MG63 (cell line): ENCODE measurements around the gene CRTC1. TPM values are rescaled to one million over a fixed set of nuclear protein-coding genes. Genes with fewer than 3 reads are reported as not detected.
"Not testable (repeated sequence)": the region's sequence is repeated elsewhere in the genome, so short reads cannot be mapped to it uniquely, and the experiment has no call there.

ENCODE experiments used
- DNase-seq: peaks from one replicate; pipeline ENCODE4 v3.0.0-alpha.2; 2020
- H3K27me3 ChIP-seq: fragments of 250-450 bp; sonication (Bioruptor Pico); 2 replicates; pipeline ENCODE4 v1.5.1; 2020; ENCODE audit warnings: mild to moderate bottlenecking, moderate library complexity
- H3K36me3 ChIP-seq: fragments of 250-450 bp; sonication (Bioruptor Pico); 2 replicates; pipeline ENCODE4 v1.5.1; 2020; ENCODE audit warnings: mild to moderate bottlenecking, moderate library complexity
- H3K4me3 ChIP-seq: fragments of 250-450 bp; sonication (Bioruptor Pico); 2 replicates; pipeline ENCODE4 v1.5.1; 2020; ENCODE audit warnings: mild to moderate bottlenecking, moderate library complexity
- H3K9me3 ChIP-seq: fragments of 250-450 bp; sonication (Bioruptor Pico); 2 replicates; pipeline ENCODE4 v1.5.1; 2020; ENCODE audit warnings: mild to moderate bottlenecking, moderate library complexity
- total RNA-seq: library from RNA; depleted of rRNA; stranded (reverse); fragments of >200 nt; shearing (Covaris generic); gene quantifications from 2 replicates; pipeline ENCODE4 v1.2.3, GENCODE V29; 2014; ENCODE audit warnings: low replicate concordance

Gene CRTC1
- total RNA-seq, 1 experiment from 2014 or later = 3.6 TPM

DNA sequence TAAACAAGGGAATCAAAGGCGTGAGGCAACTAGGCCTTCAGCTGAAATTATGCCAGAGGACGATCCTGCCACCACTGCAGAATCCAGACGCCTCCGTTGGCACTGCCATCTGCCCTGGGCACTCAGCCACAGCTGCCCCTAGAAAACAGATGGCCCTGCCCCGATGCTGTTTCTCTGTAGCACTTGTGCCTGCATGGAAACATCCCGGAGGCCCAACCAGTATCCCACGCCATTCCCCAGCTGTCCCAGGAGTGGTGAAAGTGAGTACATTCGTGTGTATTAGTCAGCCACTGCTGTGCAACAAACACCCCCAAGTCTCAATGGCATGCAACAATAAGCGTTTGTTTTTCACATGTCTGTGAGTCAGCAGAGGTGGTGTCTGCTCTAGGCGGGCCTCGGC lies 8.9 kb upstream of the CRTC1 start:
- Histone ChIP-seq H3K9me3 (no peaks in the 10 kb centered on the region), H3K27me3 (no peaks in the 10 kb centered on the region), H3K36me3 (0 out of 2 replicates have a peak, but pooled peaks cover 7% of the 10 kb centered on the region), H3K4me3 (no peak overlapping the region)
- DNase-seq = no peak

DNA sequence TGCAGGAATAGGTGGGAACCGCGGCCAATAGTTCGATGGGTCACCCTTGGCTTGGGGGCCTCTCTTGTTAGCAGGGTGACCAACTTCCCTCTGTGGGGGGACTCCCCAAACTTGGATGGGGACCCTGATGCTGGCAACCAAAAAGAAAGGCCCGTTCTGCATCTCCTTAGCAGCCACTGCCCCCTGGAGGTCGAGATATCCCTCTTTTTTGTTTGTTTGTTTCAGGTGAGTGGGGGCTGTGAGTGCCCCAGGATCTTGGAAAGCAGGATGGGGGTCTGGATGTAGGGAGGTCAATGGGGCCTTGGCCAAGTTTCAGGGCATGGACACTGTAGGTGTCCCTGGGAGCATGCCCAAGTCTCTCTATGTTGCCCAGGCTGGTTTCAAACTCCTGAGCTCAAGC lies 7.7 kb upstream of the CRTC1 start:
- 0 out of 2 replicates have a peak, but pooled peaks cover 1% of the 10 kb centered on the region for H3K36me3 ChIP-seq
- no peaks in the 10 kb centered on the region for H3K27me3 ChIP-seq
- H3K4me3 ChIP-seq = no peak overlapping the region
- H3K9me3 ChIP-seq = no peaks in the 10 kb centered on the region
- no peak for DNase-seq

DNA sequence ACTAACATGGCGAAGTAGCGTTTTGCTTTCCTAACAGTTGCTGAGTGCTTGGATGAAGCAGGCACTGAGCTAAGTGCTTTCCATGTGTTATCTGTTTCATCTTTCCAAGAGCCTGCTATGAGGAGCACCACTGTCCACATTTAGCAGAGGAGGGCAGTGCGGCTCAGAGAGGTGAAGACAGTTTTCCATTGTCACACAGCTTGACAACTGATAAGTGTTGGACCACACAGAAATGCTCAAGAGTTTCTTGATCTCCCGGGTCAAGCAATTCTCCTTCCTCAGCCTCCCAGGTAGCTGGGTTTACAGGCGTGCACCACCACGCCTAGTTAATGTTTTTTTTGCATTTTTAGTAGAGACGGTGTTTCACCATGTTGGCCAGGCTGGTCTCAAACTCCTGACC lies 6.8 kb upstream of the CRTC1 start:
- H3K9me3 ChIP-seq = no peaks in the 10 kb centered on the region
- no peak for DNase-seq
- H3K4me3 ChIP-seq = no peak overlapping the region
- no peaks in the 10 kb centered on the region for H3K36me3 ChIP-seq
- H3K27me3 ChIP-seq = no peaks in the 10 kb centered on the region

DNA sequence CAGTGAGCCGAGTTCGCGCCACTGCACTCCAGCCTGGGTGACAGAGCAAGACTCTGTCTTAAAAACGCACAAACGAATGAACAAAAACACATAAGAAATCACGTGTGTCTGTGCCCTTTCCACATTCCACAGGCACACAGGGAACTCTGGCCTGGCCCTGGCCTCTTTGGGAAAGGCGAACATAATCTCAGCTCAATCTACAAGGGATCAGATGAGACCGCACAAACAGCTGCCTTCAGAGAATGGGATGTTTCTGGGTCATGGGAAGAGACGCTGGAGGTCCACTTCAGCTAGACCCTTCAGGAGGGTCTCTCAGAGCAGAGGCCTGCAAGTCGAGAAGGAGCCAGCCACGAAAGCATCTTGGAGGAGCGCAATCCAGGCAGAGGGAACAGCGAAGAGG lies 6.3 kb upstream of the CRTC1 start:
- no peak for DNase-seq
- no peaks in the 10 kb centered on the region for H3K9me3 ChIP-seq

DNA sequence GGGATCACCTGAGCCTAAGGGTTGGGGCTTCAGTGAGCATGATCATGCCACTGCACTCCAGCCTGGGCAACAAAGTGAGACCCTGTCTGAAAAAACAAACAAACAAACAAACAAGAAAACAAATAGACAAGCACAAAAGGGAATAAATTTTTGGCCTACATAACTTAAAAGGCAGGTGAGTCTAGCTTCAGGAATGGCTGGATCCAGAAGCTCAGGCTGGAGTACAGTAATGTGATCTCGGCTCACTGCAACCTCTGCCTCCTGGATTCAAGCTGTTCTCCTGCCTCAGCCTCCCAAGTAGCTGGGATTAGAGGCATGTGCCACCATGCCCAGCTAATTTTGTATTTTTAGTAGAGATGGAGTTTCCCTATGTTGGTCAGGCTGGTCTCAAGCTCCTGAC lies 3.3 kb upstream of the CRTC1 start:
- not testable (repeated sequence) for H3K9me3 ChIP-seq, H3K4me3 ChIP-seq, H3K36me3 ChIP-seq, DNase-seq, H3K27me3 ChIP-seq

More for the DNA sequence above, 6.3 kb upstream of the CRTC1 start:
- no peaks in the 10 kb centered on the region for H3K36me3 ChIP-seq
- no peak overlapping the region for H3K4me3 ChIP-seq
- H3K27me3 ChIP-seq = no peaks in the 10 kb centered on the region

DNA sequence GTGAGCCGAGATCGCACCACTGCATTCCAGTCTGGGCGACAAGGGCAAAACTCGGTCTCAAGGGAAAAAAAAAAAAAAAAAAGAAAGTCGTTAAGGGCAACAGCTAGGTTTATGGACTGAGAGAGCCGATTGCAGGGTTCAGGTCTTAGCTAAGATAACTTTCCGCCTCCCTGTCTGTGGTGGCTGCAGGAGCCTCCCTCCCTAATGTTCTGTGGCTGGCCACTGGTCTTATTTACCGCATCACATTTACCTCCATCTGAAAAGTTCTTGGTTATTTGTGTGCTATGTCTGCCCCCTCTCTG lies 722 bp upstream of the CRTC1 start:
- DNase-seq = no peak
- no peaks in the 10 kb centered on the region for H3K9me3 ChIP-seq
- H3K36me3 ChIP-seq = peaks cover 4% of the 10 kb centered on the region; the same call in 1 of the 2 replicates

DNA sequence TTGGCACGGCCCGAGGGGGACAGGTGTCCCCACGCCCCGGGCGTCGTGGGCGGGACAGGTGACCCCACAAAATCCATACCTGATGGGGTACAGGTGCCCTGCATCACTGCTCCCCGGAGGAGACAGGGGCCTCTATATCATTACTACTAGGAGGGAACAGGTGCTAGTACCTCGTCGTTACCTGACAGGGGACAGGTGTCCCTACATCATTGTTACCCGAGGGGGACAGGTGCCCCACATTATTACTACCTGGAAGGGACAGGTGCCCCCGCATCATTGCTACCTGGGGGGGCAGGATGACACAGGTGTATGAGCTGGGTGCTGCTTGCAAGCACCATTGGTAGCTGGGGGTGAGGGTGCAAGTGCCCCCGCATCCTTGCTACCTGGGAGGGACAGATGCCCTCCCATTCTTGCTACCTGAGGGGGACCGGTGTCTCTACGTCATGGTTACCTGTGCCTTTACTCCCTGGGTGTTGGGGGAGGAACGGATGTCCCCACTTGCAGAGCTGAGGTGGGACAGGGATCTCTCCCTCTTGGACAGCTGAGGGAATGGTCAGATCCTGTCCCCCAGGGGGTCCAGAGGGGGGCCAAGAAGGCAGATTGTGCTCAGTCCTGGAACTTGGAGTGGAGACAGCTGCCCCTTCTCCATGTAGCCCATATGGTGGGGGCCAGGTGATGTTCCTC lies 620 bp downstream of the CRTC1 start:
- peak overlapping the region; percentile 71 for H3K4me3 ChIP-seq
- no peak for DNase-seq
- no peaks in the 10 kb centered on the region for H3K9me3 ChIP-seq
- H3K36me3 ChIP-seq = peaks cover 4% of the 10 kb centered on the region; the same call in 1 of the 2 replicates
- no peaks in the 10 kb centered on the region for H3K27me3 ChIP-seq

More for the DNA sequence above, 722 bp upstream of the CRTC1 start:
- Histone ChIP-seq H3K27me3 (no peaks in the 10 kb centered on the region), H3K4me3 (peak overlapping the region; percentile 71)

DNA sequence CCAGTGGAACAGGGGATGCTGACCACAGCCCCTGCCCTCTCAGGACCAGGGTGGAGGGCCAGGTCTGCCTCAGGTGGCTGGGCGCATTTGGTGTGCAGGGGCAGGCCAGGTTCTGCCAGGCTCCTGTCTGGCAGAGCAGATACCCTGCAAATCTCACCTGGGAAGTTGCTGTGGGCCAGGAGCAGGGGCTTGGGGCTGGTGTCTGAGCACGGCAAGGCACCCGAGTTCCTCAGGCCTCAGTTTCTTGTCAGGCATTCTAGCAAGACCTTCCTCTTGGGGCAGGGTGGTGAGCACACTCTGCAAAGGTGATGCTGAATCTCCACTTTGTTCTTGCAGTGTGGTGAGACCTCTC lies 1.1 kb downstream of the CRTC1 start:
- DNase-seq = no peak
- H3K36me3 ChIP-seq = peaks cover 4% of the 10 kb centered on the region; the same call in 1 of the 2 replicates
- no peaks in the 10 kb centered on the region for H3K27me3 ChIP-seq
- peak overlapping the region; percentile 71 for H3K4me3 ChIP-seq
- H3K9me3 ChIP-seq = no peaks in the 10 kb centered on the region

DNA sequence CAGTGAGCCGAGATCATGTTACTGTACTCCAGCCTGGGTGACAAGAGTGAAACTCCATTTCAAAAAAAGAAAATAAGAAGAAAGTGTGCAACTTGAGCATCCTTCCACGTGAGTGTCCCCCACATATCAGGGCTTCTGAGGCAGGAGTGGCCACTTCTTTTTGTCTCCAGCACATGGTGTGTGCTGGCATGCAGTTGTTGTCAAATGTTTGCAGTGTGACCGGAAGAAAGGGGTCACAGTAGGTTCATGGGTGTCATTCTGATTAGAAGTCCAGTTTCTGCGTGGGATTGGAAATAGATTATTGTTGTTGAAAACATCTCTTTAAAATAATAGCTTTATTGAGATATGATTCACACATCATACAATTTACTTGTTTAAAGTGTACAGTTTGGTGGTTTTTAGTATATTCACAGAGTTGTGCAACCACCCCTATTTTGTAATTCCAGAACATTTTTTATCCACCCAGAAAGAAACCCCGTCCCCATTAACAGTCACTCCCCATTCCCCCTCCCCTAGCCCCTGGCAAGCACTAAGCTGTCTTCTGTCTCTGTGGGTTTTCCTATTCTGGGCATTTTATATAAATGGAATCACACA lies 2.2 kb downstream of the CRTC1 start:
- Histone ChIP-seq H3K27me3 (no peaks in the 10 kb centered on the region), H3K9me3 (no peaks in the 10 kb centered on the region), H3K36me3 (peaks cover 4% of the 10 kb centered on the region; the same call in 1 of the 2 replicates), H3K4me3 (no peak overlapping the region)
- no peak for DNase-seq

DNA sequence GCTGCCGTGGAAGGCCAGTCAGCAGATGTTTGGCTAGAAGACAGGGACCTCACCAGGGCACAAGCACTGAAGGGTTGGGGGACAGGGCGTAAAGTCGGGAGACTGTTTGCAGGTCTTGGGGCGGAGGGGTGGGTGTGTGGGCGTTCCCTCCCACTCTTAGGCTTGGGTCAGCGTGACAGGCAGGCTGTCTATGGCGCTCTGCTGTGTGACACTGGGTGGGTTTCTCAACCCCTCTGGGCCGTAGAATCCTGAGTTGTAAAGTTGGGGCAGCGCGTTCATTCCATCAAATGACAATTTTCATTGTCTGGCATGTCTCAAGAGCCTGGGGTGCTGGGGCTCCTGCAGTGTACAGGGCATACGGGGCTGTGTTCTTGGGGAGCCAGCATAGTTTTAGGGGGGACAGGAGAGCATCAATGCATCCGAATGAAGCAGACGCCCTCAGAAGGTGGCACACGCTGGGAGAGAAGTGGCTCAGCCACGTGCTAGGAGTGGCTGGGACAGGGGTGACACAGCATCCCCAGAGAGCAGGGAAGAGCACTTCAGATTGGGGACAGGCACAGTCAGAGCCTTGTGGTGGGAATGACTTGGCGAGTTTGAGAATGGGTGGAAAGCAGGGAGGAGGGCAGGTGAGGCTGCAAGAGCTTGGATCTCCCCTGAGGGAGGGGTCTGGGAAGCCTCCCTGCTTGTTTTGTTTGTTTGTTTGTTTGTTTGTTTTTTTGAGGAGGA lies 4.4 kb downstream of the CRTC1 start:
- no peaks in the 10 kb centered on the region for H3K9me3 ChIP-seq
- no peak for DNase-seq
- H3K4me3 ChIP-seq = no peak overlapping the region
- peaks cover 4% of the 10 kb centered on the region; the same call in 1 of the 2 replicates for H3K36me3 ChIP-seq
- H3K27me3 ChIP-seq = no peaks in the 10 kb centered on the region

DNA sequence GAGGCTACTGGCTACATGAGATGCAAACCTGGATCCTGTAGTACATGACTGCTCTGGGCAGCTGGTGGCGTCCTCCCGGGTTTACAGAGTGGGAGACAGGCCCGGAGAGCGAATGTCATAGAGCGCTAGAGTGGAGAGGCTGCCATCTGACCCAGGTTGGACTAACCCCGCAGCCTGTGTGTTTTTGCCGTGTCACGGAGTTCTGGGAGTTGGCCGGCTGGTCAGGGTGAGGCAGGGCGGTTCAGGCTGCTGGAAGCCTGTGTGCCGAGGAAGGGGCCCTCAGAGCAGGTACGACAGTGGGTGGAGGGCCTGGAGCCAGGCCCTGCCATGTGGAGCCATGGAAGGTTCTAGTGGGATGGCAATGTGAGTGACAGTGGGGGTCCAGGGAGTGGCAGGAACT lies 12.5 kb downstream of the CRTC1 start:
- no peak for DNase-seq
- Histone ChIP-seq H3K9me3 (no peaks in the 10 kb centered on the region), H3K27me3 (no peaks in the 10 kb centered on the region), H3K4me3 (no peak overlapping the region), H3K36me3 (no peaks in the 10 kb centered on the region)

DNA sequence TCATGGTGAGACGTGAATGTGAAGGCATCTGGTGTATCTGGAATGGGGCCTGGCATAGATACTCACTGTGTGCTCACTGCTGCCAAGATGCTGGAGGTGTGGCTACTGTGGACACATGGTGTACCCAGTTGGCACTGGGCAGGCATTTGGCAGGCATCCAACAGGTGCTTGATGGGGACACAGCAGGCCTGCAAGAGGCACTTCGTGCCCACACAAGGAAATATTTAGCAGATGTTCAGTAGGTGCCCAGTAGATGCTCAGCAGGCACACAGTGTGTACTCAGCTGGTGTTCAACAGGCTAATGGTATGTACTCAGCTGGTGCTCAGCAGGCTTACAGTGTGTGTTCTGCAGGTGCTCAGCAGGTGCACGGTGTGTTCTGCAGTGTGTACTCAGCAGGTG lies 14.2 kb downstream of the CRTC1 start:
- Histone ChIP-seq H3K36me3 (no peaks in the 10 kb centered on the region), H3K9me3 (no peaks in the 10 kb centered on the region), H3K4me3 (no peak overlapping the region), H3K27me3 (no peaks in the 10 kb centered on the region)
- DNase-seq = no peak

DNA sequence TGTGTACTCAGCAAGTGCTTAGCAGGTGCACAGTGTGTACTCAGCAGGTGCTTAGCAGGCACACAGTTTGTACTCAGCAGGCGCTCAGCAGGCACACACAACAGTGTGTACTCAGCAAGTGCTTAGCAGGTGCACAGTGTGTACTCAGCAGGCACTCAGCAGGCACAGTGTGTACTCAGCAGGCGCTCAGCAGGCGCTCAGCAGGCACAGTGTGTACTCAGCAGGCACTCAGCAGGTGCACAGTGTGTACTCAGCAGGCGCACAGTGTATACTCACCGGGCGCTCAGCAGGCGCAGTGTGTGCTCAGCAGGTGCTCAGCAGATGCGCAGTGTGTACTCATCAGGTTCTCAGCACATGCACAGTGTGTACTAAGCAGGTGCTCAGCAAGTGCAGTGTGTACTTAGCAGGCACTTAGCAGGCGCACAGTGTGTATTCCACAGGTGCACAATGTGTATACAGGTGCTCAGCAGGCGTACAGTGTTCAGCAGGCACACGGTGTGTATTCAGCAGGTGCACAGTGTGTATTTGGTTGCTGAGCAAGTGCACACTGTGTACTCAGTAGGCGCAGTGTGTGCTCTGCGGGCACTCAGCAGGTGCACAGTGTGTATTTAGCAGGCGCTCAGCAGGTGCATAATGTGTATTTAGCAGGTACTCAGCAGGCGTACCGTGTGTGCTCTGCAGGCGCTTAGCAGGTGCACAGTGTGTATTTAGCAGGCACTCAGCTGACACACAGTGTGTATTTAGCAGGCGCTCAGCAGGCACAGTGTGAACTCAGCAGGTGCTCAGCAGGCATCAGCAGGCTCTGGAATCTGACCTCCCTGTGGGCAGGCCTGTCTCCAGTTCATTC lies 15.1 kb downstream of the CRTC1 start:
- DNase-seq = no peak
- Histone ChIP-seq H3K4me3 (no peak overlapping the region), H3K9me3 (no peaks in the 10 kb centered on the region), H3K27me3 (no peaks in the 10 kb centered on the region), H3K36me3 (no peaks in the 10 kb centered on the region)

DNA sequence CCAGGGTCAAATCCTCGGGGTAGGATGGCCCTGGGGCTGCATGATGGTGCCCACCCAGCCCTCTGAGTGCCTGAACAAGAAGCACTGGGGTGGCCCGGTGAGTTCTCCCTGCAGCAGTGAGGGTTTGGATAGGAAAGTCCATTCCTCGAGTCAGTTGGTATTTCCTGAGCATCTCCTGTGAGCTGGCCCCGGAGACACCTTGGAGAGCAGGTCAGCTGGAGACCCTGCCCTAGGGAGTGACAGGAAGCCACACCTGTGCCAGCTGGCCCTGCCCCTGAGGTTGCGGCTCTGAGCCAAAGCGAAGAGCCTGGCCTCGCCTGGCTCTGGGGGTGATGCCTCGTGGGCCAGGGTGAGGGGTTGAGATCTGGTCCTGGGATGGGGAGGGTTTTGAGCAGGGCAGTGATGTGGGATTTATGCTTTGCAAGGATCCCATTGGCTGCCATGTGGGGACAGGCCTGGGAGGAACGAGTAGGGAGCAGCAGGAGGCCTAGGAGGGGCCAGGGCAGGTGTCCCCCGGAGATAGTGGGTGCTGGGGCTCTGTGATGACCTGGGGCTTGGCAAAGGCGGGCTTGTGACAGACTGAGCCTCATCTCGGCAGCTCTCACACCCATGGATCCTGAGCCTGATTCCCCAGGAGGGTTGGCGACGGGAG lies 16.0 kb downstream of the CRTC1 start:
- DNase-seq = no peak
- no peaks in the 10 kb centered on the region for H3K9me3 ChIP-seq
- H3K36me3 ChIP-seq = no peaks in the 10 kb centered on the region
- no peak overlapping the region for H3K4me3 ChIP-seq
- H3K27me3 ChIP-seq = no peaks in the 10 kb centered on the region

DNA sequence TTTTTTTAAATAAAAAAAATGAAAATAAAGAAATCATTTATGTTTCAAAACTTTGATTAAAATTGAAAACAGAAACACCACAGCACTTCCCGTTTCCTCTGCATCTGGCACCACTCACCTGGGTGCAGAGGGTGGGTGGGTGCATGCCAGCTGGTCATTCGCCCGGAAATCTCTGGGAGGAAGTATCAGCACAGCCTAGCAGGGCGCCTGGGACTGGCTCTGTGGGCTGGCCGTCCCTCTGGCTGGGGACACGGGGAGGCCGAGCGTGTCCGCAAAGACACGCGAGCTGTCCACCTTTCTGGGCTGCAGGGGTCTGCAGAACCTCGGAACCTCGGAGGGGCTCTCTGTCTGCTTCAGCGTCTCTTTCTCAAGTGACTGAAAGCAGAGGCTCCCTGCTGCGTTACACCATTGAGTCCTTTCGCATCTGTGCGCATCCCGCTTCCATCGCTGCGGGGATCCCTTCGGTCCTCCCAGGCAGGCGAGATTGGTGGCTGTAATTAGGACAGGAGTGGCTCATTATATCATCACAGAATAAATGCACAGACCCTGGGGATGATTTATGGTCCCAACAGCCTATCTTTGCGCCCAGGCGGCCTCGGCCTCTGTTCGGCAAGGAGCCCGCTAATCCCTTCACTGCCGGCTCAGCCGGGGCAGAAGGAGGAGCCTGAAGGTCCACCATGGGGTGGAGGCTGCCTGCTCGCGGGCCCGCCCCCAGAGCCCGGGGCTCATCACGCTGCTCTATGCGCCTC lies 17.2 kb downstream of the CRTC1 start:
- Histone ChIP-seq H3K27me3 (no peaks in the 10 kb centered on the region), H3K4me3 (no peak overlapping the region), H3K9me3 (no peaks in the 10 kb centered on the region), H3K36me3 (no peaks in the 10 kb centered on the region)
- peak; percentile 50 for DNase-seq

DNA sequence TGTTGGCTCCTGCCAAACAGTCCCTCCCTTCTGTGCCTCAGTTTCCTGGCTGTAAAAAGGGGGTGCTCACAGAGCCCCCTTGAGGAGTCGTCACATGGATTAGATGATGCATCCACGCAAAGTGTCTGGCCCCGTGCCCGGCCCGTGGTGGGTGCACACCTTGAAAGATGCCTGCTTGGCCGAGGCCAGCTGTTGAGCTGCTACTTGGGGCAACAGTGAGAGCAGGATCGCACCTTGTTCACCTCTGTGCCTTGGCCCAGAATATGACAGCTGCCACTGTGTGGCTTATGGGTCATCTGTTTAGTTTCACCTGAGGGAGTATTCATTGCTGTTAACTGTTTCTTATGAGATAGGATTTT lies 17.7 kb downstream of the CRTC1 start:
- no peaks in the 10 kb centered on the region for H3K9me3 ChIP-seq
- H3K27me3 ChIP-seq = no peaks in the 10 kb centered on the region
- DNase-seq = no peak
- H3K36me3 ChIP-seq = no peaks in the 10 kb centered on the region
- no peak overlapping the region for H3K4me3 ChIP-seq
